ENCODE measurements around the gene HMCN1.

GRCh38 chr1:185912504-185912903 lies 178.3 kb downstream of the HMCN1 start:
- TF ChIP-seq, protein P1, sequence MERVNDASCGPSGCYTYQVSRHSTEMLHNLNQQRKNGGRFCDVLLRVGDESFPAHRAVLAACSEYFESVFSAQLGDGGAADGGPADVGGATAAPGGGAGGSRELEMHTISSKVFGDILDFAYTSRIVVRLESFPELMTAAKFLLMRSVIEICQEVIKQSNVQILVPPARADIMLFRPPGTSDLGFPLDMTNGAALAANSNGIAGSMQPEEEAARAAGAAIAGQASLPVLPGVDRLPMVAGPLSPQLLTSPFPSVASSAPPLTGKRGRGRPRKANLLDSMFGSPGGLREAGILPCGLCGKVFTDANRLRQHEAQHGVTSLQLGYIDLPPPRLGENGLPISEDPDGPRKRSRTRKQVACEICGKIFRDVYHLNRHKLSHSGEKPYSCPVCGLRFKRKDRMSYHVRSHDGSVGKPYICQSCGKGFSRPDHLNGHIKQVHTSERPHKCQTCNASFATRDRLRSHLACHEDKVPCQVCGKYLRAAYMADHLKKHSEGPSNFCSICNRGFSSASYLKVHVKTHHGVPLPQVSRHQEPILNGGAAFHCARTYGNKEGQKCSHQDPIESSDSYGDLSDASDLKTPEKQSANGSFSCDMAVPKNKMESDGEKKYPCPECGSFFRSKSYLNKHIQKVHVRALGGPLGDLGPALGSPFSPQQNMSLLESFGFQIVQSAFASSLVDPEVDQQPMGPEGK (CRISPR knock-in tag; IDR thresholded peaks at IDR 0.05; ENCODE audit: borderline replicate concordance): no peak
- TF ChIP-seq ESRRG (CRISPR knock-in tag; IDR thresholded peaks at IDR 0.05) (no peak), ZNF70 (CRISPR knock-in tag; IDR thresholded peaks at IDR 0.05) (no peak), TSHZ2 (CRISPR knock-in tag; IDR thresholded peaks at IDR 0.05) (no peak), ZFP3 (CRISPR knock-in tag; IDR thresholded peaks at IDR 0.05) (no peak), ARNTL (CRISPR knock-in tag; IDR thresholded peaks at IDR 0.05; ENCODE audit: borderline replicate concordance, low read depth) (no peak), CREB5 (CRISPR knock-in tag; IDR thresholded peaks at IDR 0.05; ENCODE audit: low read depth) (no peak), ZFP30 (CRISPR knock-in tag; IDR thresholded peaks at IDR 0.05) (no peak)
- TF ChIP-seq, protein P2, sequence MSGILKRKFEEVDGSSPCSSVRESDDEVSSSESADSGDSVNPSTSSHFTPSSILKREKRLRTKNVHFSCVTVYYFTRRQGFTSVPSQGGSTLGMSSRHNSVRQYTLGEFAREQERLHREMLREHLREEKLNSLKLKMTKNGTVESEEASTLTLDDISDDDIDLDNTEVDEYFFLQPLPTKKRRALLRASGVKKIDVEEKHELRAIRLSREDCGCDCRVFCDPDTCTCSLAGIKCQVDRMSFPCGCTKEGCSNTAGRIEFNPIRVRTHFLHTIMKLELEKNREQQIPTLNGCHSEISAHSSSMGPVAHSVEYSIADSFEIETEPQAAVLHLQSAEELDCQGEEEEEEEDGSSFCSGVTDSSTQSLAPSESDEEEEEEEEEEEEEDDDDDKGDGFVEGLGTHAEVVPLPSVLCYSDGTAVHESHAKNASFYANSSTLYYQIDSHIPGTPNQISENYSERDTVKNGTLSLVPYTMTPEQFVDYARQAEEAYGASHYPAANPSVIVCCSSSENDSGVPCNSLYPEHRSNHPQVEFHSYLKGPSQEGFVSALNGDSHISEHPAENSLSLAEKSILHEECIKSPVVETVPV (CRISPR knock-in tag; IDR thresholded peaks at IDR 0.05): no peak
